ENCODE data around the gene LMF2. TPM values are rescaled to one million over a fixed set of nuclear protein-coding genes. Genes with fewer than 3 reads are reported as not detected.

The LMF2 gene
- total RNA-seq, 1 experiment from 2014 or later: 56.9 TPM

DNA sequence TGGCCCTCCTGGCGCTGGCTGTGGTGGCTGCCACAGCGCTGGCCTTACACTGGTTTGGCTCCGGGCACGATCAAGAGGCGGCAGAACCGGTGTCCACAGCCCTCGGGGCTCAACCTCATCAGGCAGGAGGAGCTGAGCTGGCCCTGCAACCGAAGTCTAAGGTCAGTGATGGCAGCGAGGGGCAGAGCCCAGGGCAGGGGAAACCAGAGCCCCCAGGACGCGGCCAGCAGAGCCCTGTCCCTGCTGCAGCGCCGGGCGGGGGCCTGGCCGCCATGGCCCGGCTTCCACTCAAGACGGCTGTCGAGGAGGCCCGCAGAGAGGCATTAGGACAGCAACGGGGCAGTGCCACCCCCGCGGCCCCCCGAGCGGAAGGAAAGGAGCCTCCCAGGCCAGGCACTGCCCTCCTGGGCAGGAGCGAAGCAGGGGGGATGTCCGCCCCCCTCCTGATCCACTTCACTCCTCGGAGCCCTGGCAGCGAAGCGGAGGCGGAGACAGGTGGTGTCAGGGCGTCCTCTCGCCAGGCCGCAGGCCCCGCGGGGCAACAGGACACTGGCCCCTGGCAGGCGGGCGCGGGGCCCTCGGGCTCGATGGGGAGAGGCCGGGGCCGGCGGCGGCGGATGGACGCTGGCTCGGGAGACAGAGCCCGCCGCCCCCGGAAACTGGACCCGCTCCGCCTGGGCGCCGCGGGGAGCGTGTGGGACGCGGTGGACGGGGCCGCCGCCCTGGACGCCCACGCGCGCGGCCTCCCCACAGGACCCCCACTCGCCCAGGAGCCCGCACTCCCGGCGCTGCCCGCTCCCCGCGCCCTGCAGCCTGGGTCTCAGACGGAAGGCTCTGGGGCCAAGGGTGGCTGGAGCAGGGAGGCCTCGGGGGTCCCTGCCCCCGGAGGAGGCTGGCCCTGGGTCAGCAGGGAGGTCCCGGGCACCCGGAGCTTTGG is 39.1 kb upstream of the LMF2 start:
- Histone ChIP-seq H3K9ac (ENCODE audit: low read length) (no peak overlapping the region), H3K27ac (ENCODE audit: low read depth, low read length) (no peak overlapping the region)

More for the DNA sequence above, 39.1 kb upstream of the LMF2 start:
- intact Hi-C loops (cut with micrococcal nuclease): no loop called here
- CTCF ChIA-PET: interaction anchor here (0.7 to 1.8 kb wide), 3 partner anchors 16 to 21 kb away, joined by 3 to 6 read pairs (median 5); partner anchors contain the start of genes SCO2 and SYCE3
- H3K79me2 ChIP-seq (ENCODE audit: insufficient read depth, low read length): no peaks in the 10 kb centered on the region
- no peak overlapping the region for H3K4me3 ChIP-seq (replicated peaks in 1 of 2; ENCODE audit: low read depth in 1 of 2, low read length in 2 of 2)
- RAD21 ChIA-PET (ENCODE audit: low non-redundant PET in 1 of 2, low total read pairs in 2 of 2, uncharacterized antibody in 2 of 2, unreplicated experiment in 2 of 2): no interaction called here
- no peaks in the 10 kb centered on the region for H3K27me3 ChIP-seq (ENCODE audit: insufficient read depth, low read length)
- no peaks in the 10 kb centered on the region for H3K36me3 ChIP-seq (ENCODE audit: control insufficient read depth in 1 of 2, insufficient read depth in 2 of 2, low read length in 2 of 2)
- no peaks in the 10 kb centered on the region for H3K9me3 ChIP-seq (ENCODE audit: control insufficient read depth in 1 of 2, insufficient read depth in 1 of 2, low read depth in 1 of 2, low read length in 2 of 2)
- H3K4me2 ChIP-seq (ENCODE audit: low read length): no peak overlapping the region
- no TSS peak for BruUV-seq (replicated peaks)
- H2AFZ ChIP-seq (ENCODE audit: low read depth, low read length, poor library complexity, severe bottlenecking): no peak overlapping the region
- ATAC-seq (no peak), DNase-seq (ENCODE audit: low read depth, low spot score) (no peak)
- no peaks in the 10 kb centered on the region for H3K9me2 ChIP-seq (ENCODE audit: insufficient read depth)
- POLR2A ChIA-PET: interaction anchor here (1.2 to 1.9 kb wide), 3 partner anchors 8 to 17 kb away, joined by 5 to 7 read pairs (median 7); partner anchors contain the start of gene TYMP
- TF ChIP-seq TCF7L2 (IDR thresholded peaks at IDR 0.05; ENCODE audit: borderline replicate concordance, extremely low read depth, insufficient read depth, insufficient read length) (no peak), EGR1 (IDR thresholded peaks at IDR 0.05; ENCODE audit: low read depth) (no peak), ZFX (IDR thresholded peaks at IDR 0.05) (no peak), SRF (IDR thresholded peaks at IDR 0.05; ENCODE audit: low read depth) (no peak), JUND (IDR thresholded peaks at IDR 0.05) (no peak), YY1 (IDR thresholded peaks at IDR 0.05; ENCODE audit: extremely low read depth, insufficient replicate concordance, low read depth, low read length) (no peak), EZH2 (IDR thresholded peaks at IDR 0.05) (no peak), POLR2A (IDR thresholded peaks at IDR 0.05; ENCODE audit: borderline replicate concordance, extremely low read depth, insufficient read depth, insufficient read length) (no peak), SP1 (IDR thresholded peaks at IDR 0.05; ENCODE audit: low read depth) (no peak), ZNF274 (IDR thresholded peaks at IDR 0.05; ENCODE audit: low read depth, low read length) (no peak), FOSL1 (IDR thresholded peaks at IDR 0.05; ENCODE audit: low read depth) (no peak), EZH2phosphoT487 (IDR thresholded peaks at IDR 0.05; ENCODE audit: borderline replicate concordance) (no peak), SIN3A (IDR thresholded peaks at IDR 0.05; ENCODE audit: low read depth) (no peak), RAD21 (IDR thresholded peaks at IDR 0.05; ENCODE audit: low read depth) (no peak), ELF1 (IDR thresholded peaks at IDR 0.05; ENCODE audit: borderline replicate concordance, low read depth) (no peak), CBX3 (IDR thresholded peaks at IDR 0.05; ENCODE audit: low read depth) (no peak)
- TF ChIP-seq, protein P1, sequence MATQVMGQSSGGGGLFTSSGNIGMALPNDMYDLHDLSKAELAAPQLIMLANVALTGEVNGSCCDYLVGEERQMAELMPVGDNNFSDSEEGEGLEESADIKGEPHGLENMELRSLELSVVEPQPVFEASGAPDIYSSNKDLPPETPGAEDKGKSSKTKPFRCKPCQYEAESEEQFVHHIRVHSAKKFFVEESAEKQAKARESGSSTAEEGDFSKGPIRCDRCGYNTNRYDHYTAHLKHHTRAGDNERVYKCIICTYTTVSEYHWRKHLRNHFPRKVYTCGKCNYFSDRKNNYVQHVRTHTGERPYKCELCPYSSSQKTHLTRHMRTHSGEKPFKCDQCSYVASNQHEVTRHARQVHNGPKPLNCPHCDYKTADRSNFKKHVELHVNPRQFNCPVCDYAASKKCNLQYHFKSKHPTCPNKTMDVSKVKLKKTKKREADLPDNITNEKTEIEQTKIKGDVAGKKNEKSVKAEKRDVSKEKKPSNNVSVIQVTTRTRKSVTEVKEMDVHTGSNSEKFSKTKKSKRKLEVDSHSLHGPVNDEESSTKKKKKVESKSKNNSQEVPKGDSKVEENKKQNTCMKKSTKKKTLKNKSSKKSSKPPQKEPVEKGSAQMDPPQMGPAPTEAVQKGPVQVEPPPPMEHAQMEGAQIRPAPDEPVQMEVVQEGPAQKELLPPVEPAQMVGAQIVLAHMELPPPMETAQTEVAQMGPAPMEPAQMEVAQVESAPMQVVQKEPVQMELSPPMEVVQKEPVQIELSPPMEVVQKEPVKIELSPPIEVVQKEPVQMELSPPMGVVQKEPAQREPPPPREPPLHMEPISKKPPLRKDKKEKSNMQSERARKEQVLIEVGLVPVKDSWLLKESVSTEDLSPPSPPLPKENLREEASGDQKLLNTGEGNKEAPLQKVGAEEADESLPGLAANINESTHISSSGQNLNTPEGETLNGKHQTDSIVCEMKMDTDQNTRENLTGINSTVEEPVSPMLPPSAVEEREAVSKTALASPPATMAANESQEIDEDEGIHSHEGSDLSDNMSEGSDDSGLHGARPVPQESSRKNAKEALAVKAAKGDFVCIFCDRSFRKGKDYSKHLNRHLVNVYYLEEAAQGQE (IDR thresholded peaks at IDR 0.05; ENCODE audit: low read depth): no peak
- TF ChIP-seq, protein P2, sequence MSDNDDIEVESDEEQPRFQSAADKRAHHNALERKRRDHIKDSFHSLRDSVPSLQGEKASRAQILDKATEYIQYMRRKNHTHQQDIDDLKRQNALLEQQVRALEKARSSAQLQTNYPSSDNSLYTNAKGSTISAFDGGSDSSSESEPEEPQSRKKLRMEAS (IDR thresholded peaks at IDR 0.05): no peak
- TF ChIP-seq, protein P3, sequence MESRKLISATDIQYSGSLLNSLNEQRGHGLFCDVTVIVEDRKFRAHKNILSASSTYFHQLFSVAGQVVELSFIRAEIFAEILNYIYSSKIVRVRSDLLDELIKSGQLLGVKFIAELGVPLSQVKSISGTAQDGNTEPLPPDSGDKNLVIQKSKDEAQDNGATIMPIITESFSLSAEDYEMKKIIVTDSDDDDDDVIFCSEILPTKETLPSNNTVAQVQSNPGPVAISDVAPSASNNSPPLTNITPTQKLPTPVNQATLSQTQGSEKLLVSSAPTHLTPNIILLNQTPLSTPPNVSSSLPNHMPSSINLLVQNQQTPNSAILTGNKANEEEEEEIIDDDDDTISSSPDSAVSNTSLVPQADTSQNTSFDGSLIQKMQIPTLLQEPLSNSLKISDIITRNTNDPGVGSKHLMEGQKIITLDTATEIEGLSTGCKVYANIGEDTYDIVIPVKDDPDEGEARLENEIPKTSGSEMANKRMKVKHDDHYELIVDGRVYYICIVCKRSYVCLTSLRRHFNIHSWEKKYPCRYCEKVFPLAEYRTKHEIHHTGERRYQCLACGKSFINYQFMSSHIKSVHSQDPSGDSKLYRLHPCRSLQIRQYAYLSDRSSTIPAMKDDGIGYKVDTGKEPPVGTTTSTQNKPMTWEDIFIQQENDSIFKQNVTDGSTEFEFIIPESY (IDR thresholded peaks at IDR 0.05; ENCODE audit: extremely low read depth, insufficient replicate concordance, low read length): no peak
- TF ChIP-seq, protein P4, sequence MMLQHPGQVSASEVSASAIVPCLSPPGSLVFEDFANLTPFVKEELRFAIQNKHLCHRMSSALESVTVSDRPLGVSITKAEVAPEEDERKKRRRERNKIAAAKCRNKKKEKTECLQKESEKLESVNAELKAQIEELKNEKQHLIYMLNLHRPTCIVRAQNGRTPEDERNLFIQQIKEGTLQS (IDR thresholded peaks at IDR 0.05): no peak
- H4K20me1 ChIP-seq (ENCODE audit: insufficient read depth): no peaks in the 10 kb centered on the region
- H3K4me1 ChIP-seq (ENCODE audit: control insufficient read depth in 1 of 2, insufficient read depth in 2 of 2, low read length in 2 of 2): peaks cover 11 to 26% of the 10 kb centered on the region in 2 experiments; a peak in 3 of 4 replicates
